HCT116 (cell line): ENCODE data around the gene USP47.

Experiments used
- CTCF ChIP-seq, 3 experiments: fragments of 200-600 bp in 1 of 3; sonication (generic) in 1 of 3; IDR thresholded peaks in 2 of 3; conservative IDR thresholded peaks in 1 of 3; 2 replicates each; pipeline ENCODE4 v1.5.1; 2012 to 2017; ENCODE audit warnings: low read depth in 2 of 3, low read length in 2 of 3, antibody characterized with exemption in 1 of 3, borderline replicate concordance in 1 of 3, control low read depth in 1 of 3, mild to moderate bottlenecking in 1 of 3, mixed read lengths in 1 of 3, mixed run types in 1 of 3, moderate library complexity in 1 of 3; ENCODE audit not compliant: insufficient read depth in 1 of 3
- EZH2 ChIP-seq: fragments of 200-600 bp; sonication (generic); IDR thresholded peaks from 2 replicates; pipeline ENCODE4 v1.6.1; 2017; ENCODE audit warnings: antibody characterized with exemption, mixed run types
- JUND ChIP-seq: IDR thresholded peaks from 2 replicates; pipeline ENCODE4 v1.6.1; 2012
- MAX ChIP-seq: IDR thresholded peaks from 2 replicates; pipeline ENCODE4 v1.6.1; 2012
- POLR2A ChIP-seq: IDR thresholded peaks from 2 replicates; pipeline ENCODE4 v1.7.0; 2011; ENCODE audit warnings: borderline replicate concordance; ENCODE audit not compliant: insufficient read depth, insufficient read length; ENCODE audit errors: extremely low read depth
- REST ChIP-seq: IDR thresholded peaks from 2 replicates; pipeline ENCODE4 v1.6.1; 2012; ENCODE audit warnings: low read depth
- YY1 ChIP-seq: IDR thresholded peaks from 2 replicates; pipeline ENCODE4 v1.6.1; 2011; ENCODE audit warnings: low read length, low read depth, moderate library complexity, mild to moderate bottlenecking; ENCODE audit not compliant: insufficient replicate concordance; ENCODE audit errors: extremely low read depth

- TF ChIP-seq JUND (no peak), REST (no peak), YY1 (no peak), POLR2A (no peak), EZH2 (no peak), CTCF (IDR thresholded peaks at IDR 0.05 in 2 of 3, conservative IDR thresholded peaks at IDR 0.05 in 1 of 3; ENCODE audit: borderline replicate concordance in 1 of 3, insufficient read depth in 1 of 3, low read depth in 2 of 3, low read length in 2 of 3) (no peak), MAX (no peak)
These were observed 75.2 kb downstream of the USP47 start for GRCh38 chr11:11916981-11917399.
